ENCODE results near the gene TFAP2D.

GRCh38 chr6:50691814-50692495 lies 21.4 kb upstream of the TFAP2D start:
- TF ChIP-seq POLR2A (IDR thresholded peaks at IDR 0.05) (no peak), CTCF (IDR thresholded peaks at IDR 0.05) (no peak), POLR2AphosphoS5 (IDR thresholded peaks at IDR 0.05) (no peak), EP300 (IDR thresholded peaks at IDR 0.05) (no peak)
